Hindlimb muscle (tissue), 1 donor: ENCODE measurements around the gene VAT1L. TPM values are rescaled to one million over a fixed set of nuclear protein-coding genes. Genes with fewer than 3 reads are reported as not detected.

Experiments used
- DNase-seq: peaks from one replicate; pipeline ENCODE4 v3.0.0-alpha.2; 2013
- polyA plus RNA-seq: library from polyadenylated mRNA; unstranded; fragments of 120-200 nt; gene quantifications from one replicate; pipeline ENCODE4 v1.2.1, GENCODE V29; 2013; ENCODE audit not compliant: insufficient read length

VAT1L gene
- polyA plus RNA-seq, 1 donor, result 0.79 TPM

DNA sequence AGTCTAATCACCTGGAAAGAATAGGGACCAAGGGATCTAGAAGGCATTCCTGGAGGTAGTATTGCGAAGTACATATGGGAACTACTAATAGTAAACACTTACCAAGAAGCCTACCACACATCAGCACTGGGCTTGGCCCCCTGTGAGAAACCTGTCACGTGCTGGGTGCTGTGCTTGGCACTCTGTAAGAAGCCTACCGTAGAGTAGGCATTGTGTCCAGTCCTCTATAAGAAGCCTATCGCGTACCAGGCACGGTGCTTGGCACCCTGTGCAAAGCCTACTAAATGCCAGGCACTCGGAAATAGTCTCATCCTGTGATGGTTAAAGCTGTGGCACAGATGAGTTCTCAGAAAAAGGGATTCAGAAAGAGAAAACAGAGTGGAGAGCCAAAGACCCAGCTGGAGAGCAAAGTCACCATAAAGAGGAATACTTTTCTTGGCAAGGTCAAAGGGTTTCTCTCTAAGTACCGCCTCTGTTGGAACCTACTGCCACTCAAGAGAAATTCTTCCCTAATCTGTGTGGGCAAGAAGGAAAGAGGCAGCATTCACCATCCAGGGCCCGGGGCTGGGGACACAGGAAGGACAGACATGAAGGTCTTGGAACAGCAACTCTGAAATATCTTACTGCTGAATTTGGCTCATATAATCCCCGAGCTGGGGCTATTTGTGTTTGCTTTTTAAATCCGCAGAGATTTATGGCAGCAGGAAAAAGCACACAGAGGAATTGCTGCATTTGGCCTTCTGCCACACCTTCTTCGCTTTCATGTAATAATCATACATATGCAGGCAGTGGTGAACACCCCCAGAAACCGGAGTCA lies 81.8 kb downstream of the VAT1L start:
- DNase-seq, result peak; percentile 21

DNA sequence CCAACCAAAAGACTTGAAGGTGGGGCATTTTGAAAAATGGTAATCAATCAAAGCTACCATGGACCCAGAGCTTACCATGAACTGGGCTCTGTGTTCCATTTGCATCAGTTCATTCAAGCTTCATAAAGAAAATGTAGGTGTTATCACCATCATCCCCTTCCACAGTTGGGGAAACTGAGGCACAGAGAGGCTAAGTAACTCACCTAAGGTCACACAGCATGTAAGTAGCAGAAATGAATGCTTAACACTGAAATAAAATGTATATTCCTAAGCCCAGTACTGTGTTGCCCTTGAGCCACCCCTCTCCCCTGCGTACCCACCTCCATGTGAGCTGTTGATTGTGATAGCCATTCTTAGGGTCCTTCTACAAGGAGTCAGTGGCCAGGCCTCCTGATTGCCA lies 83.6 kb downstream of the VAT1L start:
- DNase-seq, result no peak

DNA sequence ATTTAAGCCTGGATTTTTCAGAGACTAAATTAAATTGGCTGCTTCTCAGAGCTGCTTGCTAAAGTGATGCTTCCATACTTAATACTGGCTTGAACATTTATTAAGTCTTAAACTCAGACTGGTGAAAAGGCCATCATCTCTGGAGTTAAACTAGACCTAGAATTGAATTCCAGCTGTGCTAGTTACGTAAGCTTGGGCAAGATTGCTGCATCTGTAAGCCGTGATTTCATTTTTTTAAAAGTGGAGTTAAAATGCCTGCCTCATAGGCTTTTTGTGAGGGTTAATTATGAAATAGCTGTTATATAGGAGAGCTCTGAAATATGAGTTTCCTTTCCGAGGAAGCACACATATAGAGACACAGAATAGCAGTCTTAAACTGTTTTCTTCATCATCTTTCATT lies 84.7 kb downstream of the VAT1L start:
- DNase-seq, result no peak

DNA sequence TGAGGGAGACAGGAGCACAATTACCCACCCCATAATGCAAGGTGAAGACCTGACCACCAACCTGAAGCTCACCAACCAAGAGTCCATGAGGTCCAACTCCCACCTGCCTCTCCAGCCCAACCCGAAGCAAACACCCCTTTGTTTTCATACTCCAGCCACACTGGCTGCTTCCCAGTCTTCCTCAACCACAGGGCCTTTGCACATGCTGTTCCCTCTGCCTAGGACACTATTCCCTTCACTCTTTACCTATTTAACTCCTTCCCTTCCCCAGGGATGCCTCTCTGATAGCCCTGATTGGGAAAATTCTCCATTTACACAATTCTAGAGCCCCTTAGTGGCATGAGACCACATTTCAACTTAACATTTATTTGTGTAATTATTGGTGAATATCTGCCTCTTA lies 86.0 kb downstream of the VAT1L start:
- no peak for DNase-seq

DNA sequence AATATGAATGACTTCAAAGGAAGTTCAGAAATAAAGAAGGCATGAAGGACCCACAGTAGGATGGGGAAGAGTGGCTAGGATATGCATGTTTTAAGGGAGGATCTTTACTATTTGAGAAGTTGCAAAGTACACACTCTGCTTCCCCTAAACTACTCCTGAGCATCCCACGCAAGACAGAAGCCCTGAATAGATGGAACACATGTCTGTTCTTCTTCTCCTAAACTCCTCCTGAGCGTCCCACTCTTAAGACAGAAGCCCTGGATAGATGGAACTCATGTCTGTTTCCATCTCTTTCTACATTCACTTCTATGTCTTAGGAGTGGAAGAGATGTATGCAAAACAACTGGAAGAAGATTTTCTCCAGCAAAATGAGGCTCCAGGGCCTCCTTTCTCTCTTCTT lies 88.4 kb downstream of the VAT1L start:
- no peak for DNase-seq

DNA sequence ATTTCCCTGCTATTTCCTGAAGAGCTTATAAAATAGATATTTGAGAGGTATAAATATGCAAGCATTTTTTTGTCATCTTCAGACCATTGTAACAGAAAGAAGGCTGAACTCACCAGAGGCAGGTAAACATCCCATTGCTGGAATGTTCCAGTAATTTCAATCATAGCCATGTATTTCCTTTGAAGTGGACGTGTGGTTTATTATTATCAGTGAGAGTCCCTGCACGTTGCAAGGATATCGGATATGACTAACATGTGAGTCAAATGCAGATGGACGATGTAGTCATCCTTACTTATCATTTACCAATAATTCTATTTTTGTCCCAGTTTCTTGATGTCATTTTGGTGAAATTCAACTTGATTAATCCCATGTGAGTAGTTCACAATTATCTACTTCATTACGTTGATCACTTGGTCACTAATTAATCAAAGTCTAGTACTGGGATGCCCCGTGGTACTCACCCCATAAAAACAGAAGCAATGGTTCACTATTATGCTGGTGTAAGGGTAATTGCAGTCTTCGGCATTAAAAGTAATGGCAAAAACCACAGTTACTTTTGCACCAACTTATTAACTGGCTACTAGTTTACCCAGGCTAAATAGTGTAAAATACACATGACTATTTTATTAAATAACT lies 89.5 kb downstream of the VAT1L start:
- no peak for DNase-seq

DNA sequence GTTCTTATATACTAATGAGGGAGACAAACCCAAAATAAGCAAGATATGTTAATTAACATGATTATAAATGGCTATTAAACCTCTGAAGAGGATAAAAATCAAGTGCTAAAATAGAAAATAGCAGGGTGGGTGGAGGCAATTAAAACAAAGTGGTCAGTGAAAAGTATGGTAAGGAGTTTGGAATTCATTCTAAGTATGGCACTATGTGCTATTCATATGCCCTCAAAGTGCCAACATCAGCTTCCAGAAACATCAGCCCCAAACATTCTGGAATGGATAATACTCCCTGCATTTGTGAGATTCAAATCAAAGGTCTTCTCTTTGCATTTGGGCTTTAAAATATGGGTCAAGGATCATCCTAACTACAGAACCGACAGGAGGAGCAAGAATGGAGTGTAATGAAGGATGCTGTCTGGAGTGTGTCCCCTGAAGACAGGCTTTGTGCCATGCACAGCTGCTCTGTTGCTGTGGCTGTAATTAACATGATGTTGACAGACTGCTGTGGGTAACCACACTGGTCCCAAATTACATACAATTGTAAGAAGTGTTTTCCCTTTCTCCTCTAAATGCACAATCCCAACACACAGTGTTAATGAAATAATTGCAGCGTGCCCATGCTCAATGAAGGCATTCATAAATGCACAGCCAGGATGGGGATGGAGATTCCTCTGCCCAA lies 93.1 kb downstream of the VAT1L start:
- DNase-seq, result no peak

DNA sequence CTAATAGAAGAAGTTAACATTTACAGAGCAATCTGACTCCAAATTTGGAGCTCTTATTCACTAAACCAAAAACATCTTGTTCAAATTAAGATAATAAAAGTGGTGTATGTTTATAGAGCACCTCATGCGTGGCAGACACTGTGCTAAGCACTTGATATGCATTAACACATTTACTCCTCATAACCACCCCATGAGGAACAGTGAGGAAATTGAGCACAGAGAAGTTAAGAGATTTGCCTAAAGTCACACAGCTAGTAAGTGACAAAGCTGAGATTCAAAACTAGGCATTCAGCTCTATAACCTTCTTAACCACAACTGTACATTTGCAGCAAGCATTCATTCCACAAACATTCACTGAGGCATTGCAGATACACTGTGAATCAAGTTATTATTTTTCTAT lies 94.0 kb downstream of the VAT1L start:
- no peak for DNase-seq

DNA sequence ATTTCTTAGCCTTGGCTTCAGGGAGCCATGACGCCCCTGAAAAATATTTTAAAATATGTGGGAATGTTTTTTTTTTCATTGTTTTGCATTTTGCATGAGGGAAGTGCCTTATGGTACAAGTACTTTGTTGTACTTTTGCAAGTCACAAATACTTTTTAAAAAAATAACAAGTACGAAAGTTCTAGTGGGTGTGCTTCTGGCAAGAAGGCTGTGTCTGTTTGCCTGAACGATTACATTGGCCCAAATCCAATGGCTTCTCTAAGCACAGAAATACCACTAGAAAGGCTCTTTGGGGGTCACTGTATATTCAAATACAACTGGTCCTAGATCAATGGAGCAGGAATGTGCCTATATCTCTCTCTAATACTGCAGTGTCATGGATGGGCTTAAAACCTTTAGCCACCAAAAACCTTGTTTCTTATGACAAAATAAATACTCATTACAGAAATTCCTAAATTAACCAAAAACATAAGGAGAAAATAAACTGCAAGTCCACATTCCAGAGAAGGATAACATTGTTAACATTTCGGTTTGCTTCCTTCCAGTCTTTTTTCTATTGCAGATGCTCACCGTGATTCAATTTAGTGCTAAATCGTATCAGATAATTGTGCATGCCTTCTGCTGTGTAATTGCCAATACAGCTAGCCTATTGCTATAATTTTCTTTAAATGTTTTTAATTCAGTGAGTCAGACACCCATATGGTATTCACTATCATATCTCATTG lies 97.4 kb downstream of the VAT1L start:
- DNase-seq, result no peak

DNA sequence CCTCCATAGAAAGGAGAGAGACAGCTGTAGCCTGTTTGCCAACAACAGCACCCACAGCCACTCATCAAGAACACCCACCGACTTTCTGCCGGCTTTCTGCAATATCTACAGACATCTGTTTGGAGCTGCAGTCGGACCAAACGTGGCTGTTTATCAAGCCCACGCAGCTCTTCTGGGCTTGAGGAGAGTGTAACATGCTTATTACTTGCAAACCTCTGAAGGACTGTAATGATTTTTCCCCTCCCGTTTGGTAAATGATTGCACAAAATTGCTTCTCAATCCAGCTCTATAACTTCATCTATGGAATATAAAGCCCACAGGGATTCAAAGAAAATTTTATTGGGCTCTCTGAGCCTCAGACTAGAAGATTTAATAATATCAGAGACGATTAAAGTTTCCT lies 100.5 kb downstream of the VAT1L start:
- peak; percentile 18 for DNase-seq

DNA sequence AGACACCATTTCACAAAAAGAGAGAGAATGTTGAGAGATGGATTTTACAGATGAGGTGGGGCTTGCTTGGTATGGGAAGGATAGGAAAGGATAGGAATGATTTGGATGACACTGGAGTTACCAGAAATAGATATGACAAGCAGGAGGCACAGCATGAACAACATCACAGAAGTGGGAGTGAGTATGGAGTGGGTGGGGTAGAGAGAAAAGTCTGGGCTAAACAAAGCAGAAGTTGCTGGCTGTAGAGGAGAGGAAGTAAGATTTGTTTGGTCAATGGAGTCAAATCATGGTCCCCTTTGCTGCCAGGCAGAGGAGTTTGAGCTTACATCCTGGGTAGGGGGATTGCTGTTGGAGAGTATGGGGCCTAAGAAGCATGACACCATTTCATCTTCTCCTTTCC lies 101.7 kb downstream of the VAT1L start:
- DNase-seq, result no peak

DNA sequence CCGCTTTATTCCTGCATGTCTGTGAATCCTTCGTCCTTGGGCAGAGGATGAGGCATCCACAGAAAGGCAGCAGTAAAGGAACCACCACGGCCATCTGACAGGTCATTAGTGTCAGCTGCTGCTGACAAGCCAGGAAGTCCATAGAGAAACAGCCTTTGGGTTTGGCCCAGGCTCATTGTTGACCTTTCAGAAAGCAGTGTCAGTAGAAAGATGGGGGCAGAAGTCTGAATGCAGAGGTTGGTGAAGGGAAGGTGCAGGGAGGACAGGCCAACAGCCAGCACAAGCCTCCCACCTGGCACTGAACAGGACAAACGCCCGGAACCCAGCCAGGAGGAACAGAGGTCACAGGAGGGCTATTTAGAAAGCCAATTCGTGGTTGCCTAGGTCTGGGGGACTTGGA lies 105.8 kb downstream of the VAT1L start:
- no peak for DNase-seq

DNA sequence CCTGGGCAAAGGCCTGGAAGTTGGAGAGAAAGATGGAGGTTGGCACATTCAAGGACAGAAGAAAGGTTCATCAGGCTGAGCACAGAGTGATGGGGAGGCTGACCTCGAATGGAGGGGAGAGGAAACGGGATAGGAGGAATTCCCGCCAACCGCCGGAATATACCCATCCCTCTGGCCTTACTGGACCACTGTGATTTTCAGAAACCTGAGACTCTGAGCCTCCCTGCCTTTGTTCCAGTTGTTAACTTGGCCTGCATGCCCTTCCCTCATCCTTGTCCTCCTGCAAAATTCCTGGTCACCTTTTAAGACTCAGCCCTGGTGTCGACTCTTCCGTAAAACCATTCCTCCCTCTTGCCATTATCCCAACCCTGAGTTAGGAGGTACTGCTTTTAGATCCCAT lies 107.6 kb downstream of the VAT1L start:
- no peak for DNase-seq

DNA sequence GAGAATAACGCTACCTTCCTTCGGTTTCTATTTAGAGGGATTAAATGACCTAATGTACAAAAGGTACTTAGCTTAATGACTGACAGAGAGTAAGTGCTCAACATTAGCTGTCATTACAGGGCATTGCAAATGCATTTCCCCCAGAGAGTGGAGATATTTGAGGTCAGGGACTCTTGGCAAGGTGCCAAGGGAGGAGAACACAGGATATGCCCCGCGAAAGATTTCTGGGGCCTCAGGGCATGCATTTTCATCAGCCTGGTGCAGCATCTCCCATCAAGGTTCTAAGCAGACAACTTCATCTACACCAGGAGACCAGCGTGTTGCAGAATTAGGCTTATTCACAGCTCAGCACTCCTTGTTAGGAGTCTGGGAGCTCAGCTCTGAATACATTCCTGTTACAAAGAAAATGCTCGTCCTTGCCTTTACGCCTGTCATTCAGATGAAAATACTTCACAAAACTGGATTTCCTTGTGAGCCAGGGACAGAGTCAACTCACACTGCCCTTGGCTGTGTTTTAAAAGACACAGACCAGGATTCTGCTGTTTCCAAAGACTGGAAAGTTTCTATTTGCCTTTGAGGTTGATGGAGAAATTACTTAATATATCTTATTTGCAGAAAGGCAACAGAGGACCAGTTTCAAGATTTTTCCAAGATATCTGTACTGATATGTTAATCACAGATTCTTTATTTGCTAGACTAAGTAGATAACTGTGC lies 108.2 kb downstream of the VAT1L start:
- DNase-seq, result no peak

DNA sequence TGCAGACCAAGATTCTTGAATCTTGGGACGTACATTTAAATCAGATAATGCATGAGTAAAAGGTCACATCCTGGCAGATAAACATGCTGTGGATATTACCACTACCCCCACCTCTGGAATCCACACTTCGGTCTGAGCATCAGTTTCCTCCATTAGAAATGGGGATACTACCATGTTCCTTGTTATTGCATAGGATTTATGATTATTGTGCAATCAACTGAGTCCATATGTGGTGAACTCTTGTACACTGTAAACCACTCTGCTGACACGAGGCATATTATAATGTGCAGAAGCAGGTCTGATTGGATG lies 108.7 kb downstream of the VAT1L start:
- DNase-seq, result no peak

DNA sequence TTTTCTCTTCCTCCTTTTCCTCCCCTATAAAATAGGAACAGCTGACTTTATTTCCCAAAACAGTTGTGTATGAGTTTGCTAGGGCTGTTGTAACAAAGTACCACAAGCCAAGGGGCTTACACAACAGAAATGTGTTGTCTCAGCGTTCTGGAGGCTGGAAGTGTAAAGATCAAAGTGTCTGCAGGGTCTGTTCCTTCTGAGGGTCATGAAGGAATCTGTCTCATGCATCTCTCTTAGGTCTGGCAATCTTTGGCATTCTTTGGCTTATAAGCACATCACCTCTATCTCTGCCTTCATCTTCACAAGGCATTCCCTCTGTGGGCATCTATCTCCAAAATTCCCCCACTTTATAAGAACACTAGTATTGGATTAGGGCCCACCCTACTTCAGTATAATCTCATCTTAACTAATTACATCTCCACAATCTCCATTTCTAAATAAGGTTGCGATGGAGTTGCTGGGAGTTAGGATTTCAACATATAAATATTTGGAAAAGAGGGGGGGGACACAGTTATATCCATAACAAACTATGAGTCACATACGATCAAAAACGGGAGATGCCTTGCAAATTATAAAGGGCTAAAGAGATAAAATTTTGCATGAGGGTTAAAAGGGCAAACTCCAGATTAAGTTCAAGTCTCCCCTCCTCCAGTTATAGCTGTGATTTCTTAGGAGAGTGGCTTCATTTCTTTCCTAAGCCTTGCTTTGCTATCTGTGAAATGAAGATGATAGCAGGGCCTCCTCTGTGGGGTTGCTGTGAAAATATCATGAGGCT lies 109.7 kb downstream of the VAT1L start:
- no peak for DNase-seq

DNA sequence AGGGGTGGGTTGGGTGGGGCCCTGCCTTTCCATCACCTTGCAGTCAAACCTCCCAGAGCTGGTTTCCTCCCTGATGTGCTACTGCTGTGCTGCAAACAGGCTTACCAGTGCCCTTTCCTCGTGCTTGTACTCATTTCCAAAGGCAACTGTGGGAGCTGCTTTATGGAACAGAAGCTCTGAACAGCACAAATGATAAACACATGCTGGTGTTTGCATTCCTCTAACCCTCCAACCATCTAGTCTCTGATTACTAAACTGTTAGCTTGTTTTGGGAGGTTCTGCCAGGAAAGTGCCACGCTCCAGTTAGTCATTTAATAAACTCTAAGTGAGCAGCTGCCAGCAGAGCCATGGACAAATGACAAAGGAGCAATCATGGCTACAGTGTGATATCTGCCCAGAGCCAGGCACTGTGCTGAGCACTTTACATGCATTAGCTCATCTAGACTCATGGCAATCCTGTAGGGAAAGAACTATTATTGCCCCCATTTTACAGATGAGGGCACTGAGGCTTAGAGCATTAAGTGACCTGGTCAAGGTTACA lies 110.4 kb downstream of the VAT1L start:
- no peak for DNase-seq

DNA sequence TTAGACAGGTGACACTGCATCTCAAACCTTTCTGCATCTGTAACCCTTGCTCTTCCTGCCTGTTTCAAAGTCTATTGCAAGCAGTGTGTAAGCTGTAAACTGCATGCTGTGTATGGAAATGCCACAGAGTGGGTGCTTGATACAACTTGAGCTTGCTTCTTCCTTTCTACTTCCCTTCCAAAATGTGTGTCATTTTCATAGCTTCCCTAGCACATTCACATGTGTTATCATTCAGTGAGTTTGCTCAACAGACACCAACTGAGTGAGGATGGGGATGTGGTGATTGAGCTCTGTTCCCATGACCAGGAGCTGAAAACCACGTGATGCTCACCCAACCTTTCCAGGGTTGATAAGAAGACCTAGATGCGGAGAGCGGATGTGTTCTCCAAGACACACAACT lies 111.1 kb downstream of the VAT1L start:
- no peak for DNase-seq

DNA sequence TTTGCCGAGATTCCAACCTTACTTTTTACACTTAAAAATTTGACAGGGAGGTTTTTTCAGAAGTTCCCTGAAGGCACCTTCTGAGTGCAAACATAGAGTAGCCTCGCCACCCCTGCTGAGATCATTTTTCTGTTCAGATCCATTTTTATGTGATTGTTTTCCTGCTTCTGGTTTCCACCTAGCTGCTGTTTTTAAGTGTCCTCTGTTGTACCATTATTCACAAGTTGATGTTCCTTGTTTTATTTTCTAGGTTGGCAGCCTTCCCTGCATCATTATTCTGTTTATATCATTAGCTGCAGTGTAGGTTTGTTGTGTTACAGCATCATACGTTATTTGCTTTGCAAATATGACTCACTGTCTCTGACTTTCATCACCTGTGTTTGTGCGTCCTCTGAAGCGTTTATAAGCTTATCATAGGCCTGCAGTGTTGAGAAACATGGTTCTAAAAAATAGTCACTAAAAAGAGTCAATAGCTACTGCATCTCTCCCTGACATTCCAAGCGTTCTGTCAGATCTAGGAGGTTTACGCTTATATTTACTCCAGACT lies 117.1 kb downstream of the VAT1L start:
- DNase-seq, result no peak

DNA sequence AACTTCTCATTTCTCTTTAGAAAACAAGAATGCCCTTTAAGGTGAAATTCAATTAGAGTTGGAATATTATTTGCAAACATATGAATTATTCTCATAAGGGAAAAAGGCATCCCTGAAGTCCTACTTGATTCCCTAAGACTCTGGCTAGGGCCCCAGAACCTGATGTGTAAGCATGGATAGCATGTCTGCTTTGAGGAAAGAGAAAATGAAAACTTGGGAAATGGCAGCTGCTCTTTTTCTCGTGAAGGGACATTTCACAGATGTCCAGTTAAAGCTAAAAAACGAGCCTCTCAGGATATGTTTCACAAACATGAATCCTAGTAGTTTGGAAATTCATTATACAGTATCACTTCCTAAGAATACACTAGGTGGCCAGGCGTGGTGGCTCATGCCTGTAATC lies 121.7 kb downstream of the VAT1L start:
- DNase-seq, result no peak

DNA sequence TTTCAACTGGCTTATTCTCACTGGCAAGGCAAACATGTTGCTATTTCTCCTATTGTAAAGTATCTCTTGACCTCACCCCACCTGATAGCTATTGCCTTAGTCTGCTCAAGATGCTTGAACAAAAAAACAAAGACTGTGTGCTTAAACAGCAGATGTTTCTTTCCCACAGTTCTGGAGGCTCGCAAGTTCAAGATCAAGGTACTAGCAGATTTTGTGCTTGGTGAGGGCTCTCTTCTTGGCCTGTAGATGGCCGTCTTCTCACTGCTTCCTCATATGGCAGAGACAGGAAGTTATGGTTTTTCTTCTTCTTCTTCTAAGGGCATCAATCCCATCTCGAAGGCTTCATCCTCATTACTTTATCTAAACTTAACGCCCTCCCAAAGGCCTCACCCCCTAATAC lies 124.3 kb downstream of the VAT1L start:
- no peak for DNase-seq
